HepG2 (cell line): ENCODE data around the gene VPS11. TPM values are rescaled to one million over a fixed set of nuclear protein-coding genes. Genes with fewer than 3 reads are reported as not detected.

ENCODE experiments used
- GTF2F1 ChIP-seq: fragments of 150-350 bp; IDR thresholded peaks from 2 replicates; pipeline ENCODE4 v1.6.1; 2014; ENCODE audit warnings: low read length
- PAX8 ChIP-seq: sonication (generic); formaldehyde crosslinking; IDR thresholded peaks from 2 replicates; pipeline ENCODE4 v1.8.0; 2022; ENCODE audit warnings: mild to moderate bottlenecking, missing genetic modification reagents, borderline replicate concordance
- POLR2AphosphoS2 ChIP-seq: IDR thresholded peaks from 2 replicates; pipeline ENCODE4 v1.6.1; 2011; ENCODE audit warnings: low read depth, low read length, improper control_type of control experiment
- PRDM4 ChIP-seq: sonication (generic); formaldehyde crosslinking; IDR thresholded peaks from 2 replicates; pipeline ENCODE4 v1.9.0; 2021; ENCODE audit warnings: missing genetic modification reagents, borderline replicate concordance
- RAD51 ChIP-seq: fragments of 450-650 bp; IDR thresholded peaks from 2 replicates; pipeline ENCODE4 v1.6.1; 2016; ENCODE audit warnings: borderline replicate concordance
- SNRNP70 ChIP-seq: fragments of 200-400 bp; formaldehyde crosslinking; IDR thresholded peaks from 2 replicates; pipeline ENCODE4 v1.6.1; 2017; ENCODE audit warnings: mild to moderate bottlenecking, low read depth, low read length, moderate library complexity
- SRSF9 ChIP-seq: fragments of 200-400 bp; formaldehyde crosslinking; IDR thresholded peaks from 2 replicates; pipeline ENCODE4 v1.6.1; 2018; ENCODE audit warnings: borderline replicate concordance, mild to moderate bottlenecking, low read depth, low read length; ENCODE audit not compliant: insufficient read depth, poor library complexity, severe bottlenecking
- TFAP4 ChIP-seq: sonication (generic); IDR thresholded peaks from 2 replicates; pipeline ENCODE4 v1.6.1; 2016; ENCODE audit warnings: low read depth, borderline replicate concordance
- ZBTB4 ChIP-seq: sonication (generic); formaldehyde crosslinking; IDR thresholded peaks from 2 replicates; pipeline ENCODE4 v1.4.0; 2020; ENCODE audit warnings: missing genetic modification reagents, mild to moderate bottlenecking, borderline replicate concordance
- ZNF335 ChIP-seq: sonication (generic); formaldehyde crosslinking; IDR thresholded peaks from 2 replicates; pipeline ENCODE4 v1.4.0; 2020; ENCODE audit warnings: missing genetic modification reagents
- ZNF556 ChIP-seq: sonication (generic); formaldehyde crosslinking; IDR thresholded peaks from 2 replicates; pipeline ENCODE4 v1.4.0; 2020; ENCODE audit warnings: mild to moderate bottlenecking, missing genetic modification reagents, borderline replicate concordance
- ZNF687 ChIP-seq: sonication (generic); formaldehyde crosslinking; IDR thresholded peaks from 2 replicates; pipeline ENCODE4 v1.5.1; 2020; ENCODE audit warnings: mild to moderate bottlenecking, missing genetic modification reagents, moderate library complexity
- ZNF710 ChIP-seq: sonication (generic); formaldehyde crosslinking; IDR thresholded peaks from 2 replicates; pipeline ENCODE4 v1.5.0; 2020; ENCODE audit warnings: mild to moderate bottlenecking, missing genetic modification reagents, borderline replicate concordance
- ZNF788 ChIP-seq: sonication (generic); formaldehyde crosslinking; IDR thresholded peaks from 2 replicates; pipeline ENCODE4 v1.5.0; 2020; ENCODE audit warnings: mild to moderate bottlenecking, missing genetic modification reagents, borderline replicate concordance
- polyA plus RNA-seq, 8 experiments: library from polyadenylated mRNA; depleted of rRNA in 3 of 8; stranded (reverse) in 7 of 8; unstranded in 1 of 8; fragments of >200 nt; fragmentation: Illumina TruSeq in 4 of 8; extraction: Trizol in 4 of 8; gene quantifications; 2 replicates each; pipeline versions ENCODE4 v1.2.1 to v1.2.3, GENCODE V29; 2011 to 2016; ENCODE audit warnings: low read depth in 4 of 8, missing spikeins in 1 of 8, mixed read lengths in 1 of 8; ENCODE audit not compliant: insufficient read depth in 1 of 8
- total RNA-seq, 5 experiments: library from RNA; depleted of rRNA; stranded (reverse); fragments of >200 nt; fragmentation: Illumina TruSeq; extraction: Trizol; gene quantifications; 2 replicates each; pipeline ENCODE4 v1.2.3, GENCODE V29; 2016; ENCODE audit warnings: low read depth in 1 of 5

VPS11 gene
- total and polyA plus RNA-seq, 2 of the 13 experiments (the other 11 are each of a cell fraction or from before 2014, with no cell fraction given) = 13.7 to 21.6 TPM

- TF ChIP-seq ZNF788 (no peak), ZNF710 (no peak), RAD51 (no peak), TFAP4 (no peak), SNRNP70 (no peak), POLR2AphosphoS2 (no peak), PAX8 (CRISPR knock-in tag) (no peak), ZNF687 (CRISPR knock-in tag) (no peak), PRDM4 (CRISPR knock-in tag) (no peak), ZBTB4 (CRISPR knock-in tag) (no peak), GTF2F1 (no peak), SRSF9 (no peak), ZNF556 (no peak), ZNF335 (CRISPR knock-in tag) (no peak)
Measured at GRCh38 chr11:119091966-119092879, 24.6 kb downstream of the VPS11 start (continued).
